GM21526 (cell line): Measurements from ENCODE around the gene PRKD3.
"Not testable (repeated sequence)": the region's sequence is repeated elsewhere in the genome, so short reads cannot be mapped to it uniquely, and the experiment has no call there.

Experiments
- ATAC-seq: cut with Tn5 transposase; IDR thresholded peaks from one replicate; pipeline ENCODE4 v1.9.1; 2021; ENCODE audit warnings: moderate library complexity; ENCODE audit not compliant: unreplicated experiment, low FRiP score

Gene PRKD3

GRCh38 chr2:37317746-37318145 is 6.9 kb downstream of the PRKD3 start:
- no peak for ATAC-seq

GRCh38 chr2:37316181-37316580 is 8.5 kb downstream of the PRKD3 start:
- ATAC-seq, result no peak

- no peak for ATAC-seq
Measured at GRCh38 chr2:37315364-37315763, 9.3 kb downstream of the PRKD3 start.

- no peak for ATAC-seq
Measured at GRCh38 chr2:37307500-37307899, 17.1 kb downstream of the PRKD3 start.

- ATAC-seq, result no peak
Measured at GRCh38 chr2:37306024-37306423, 18.6 kb downstream of the PRKD3 start.

GRCh38 chr2:37302701-37303252 is 21.9 kb downstream of the PRKD3 start:
- ATAC-seq, result no peak

GRCh38 chr2:37301408-37301807 is 23.2 kb downstream of the PRKD3 start:
- no peak for ATAC-seq

GRCh38 chr2:37300578-37300977 is 24.1 kb downstream of the PRKD3 start:
- ATAC-seq, result no peak

- ATAC-seq, result no peak
Measured at GRCh38 chr2:37300146-37300545, 24.5 kb downstream of the PRKD3 start.

GRCh38 chr2:37297632-37298031 is 27.0 kb downstream of the PRKD3 start:
- ATAC-seq, result no peak

GRCh38 chr2:37295469-37296073 is 29.1 kb downstream of the PRKD3 start:
- ATAC-seq, result no peak

- ATAC-seq, result not testable (repeated sequence)
Measured at GRCh38 chr2:37294858-37295257, 29.8 kb downstream of the PRKD3 start.

- no peak for ATAC-seq
Measured at GRCh38 chr2:37291680-37292079, 33.0 kb downstream of the PRKD3 start.

- no peak for ATAC-seq
Measured at GRCh38 chr2:37287966-37288365, 36.7 kb downstream of the PRKD3 start.

GRCh38 chr2:37284381-37284780 is 40.3 kb downstream of the PRKD3 start:
- ATAC-seq, result no peak

- no peak for ATAC-seq
Measured at GRCh38 chr2:37283207-37283606, 41.4 kb downstream of the PRKD3 start.

GRCh38 chr2:37282746-37283145 is 41.9 kb downstream of the PRKD3 start:
- no peak for ATAC-seq

GRCh38 chr2:37281916-37282315 is 42.7 kb downstream of the PRKD3 start:
- ATAC-seq, result no peak

- no peak for ATAC-seq
Measured at GRCh38 chr2:37276291-37276690, 48.3 kb downstream of the PRKD3 start.
